Breast epithelium (tissue), 4 donors: Measurements from ENCODE around the gene TBC1D14. TPM values are rescaled to one million over a fixed set of nuclear protein-coding genes. Genes with fewer than 3 reads are reported as not detected.
A peak's percentile ranks its signal among the peaks of the same experiment; 100 is the strongest.

ENCODE experiments used
- DNase-seq, 2 donors: peaks; one replicate each; pipeline ENCODE4 v3.0.0-alpha.2; 2019; ENCODE audit warnings: low spot score in 2 of 2
- H3K27ac ChIP-seq, 2 donors: fragments of 200-600 bp; sonication (generic) in 1 of 2; one replicate each; pipeline ENCODE4 v1.5.1; 2016 to 2019; ENCODE audit warnings: mild to moderate bottlenecking in 1 of 2
- H3K27me3 ChIP-seq, 2 donors: fragments of 200-600 bp; sonication (generic) in 1 of 2; one replicate each; pipeline versions ENCODE4 v1.5.1 to v1.6.0; 2017 to 2019; ENCODE audit warnings: control low read depth in 1 of 2, mild to moderate bottlenecking in 1 of 2
- H3K36me3 ChIP-seq: fragments of 200-600 bp; one replicate; pipeline ENCODE4 v1.5.1; 2019
- H3K4me1 ChIP-seq, 2 donors: fragments of 200-600 bp; sonication (generic); one replicate each; pipeline ENCODE4 v1.5.1; 2016 to 2019; ENCODE audit warnings: control low read depth in 1 of 2
- H3K4me3 ChIP-seq, 3 donors: fragments of 200-600 bp; sonication (generic); 1 replicate in 2 of 3; 2 replicates in 1 of 3; pipeline ENCODE4 v1.5.1; 2016 to 2019; ENCODE audit warnings: mild to moderate bottlenecking in 3 of 3, moderate library complexity in 2 of 3
- H3K9me3 ChIP-seq, 2 donors: fragments of 200-600 bp; sonication (generic) in 1 of 2; one replicate each; pipeline ENCODE4 v1.5.1; 2016 to 2019; ENCODE audit warnings: control low read depth in 1 of 2
- POLR2A ChIP-seq: fragments of 450-650 bp; IDR thresholded peaks from one replicate; pipeline ENCODE4 v1.6.1; 2016; ENCODE audit warnings: antibody characterized with exemption, mild to moderate bottlenecking, moderate library complexity
- POLR2AphosphoS5 ChIP-seq, 3 donors: sonication (generic); formaldehyde crosslinking; IDR thresholded peaks; one replicate each; pipeline ENCODE4 v1.6.1; 2017; ENCODE audit warnings: antibody characterized with exemption in 3 of 3
- intact Hi-C: fragments of 100-400 bp; cut with DNase I; formaldehyde crosslinking; loops from one replicate; pipeline ENCODE4 v1.15.1; 2023; ENCODE audit warnings: low total_unique reads
- total RNA-seq, 3 donors: library from RNA; depleted of rRNA; stranded (reverse); fragments of >200 nt; gene quantifications; one replicate each; pipeline ENCODE4 v1.1.0, GENCODE V29; 2016
- TF ChIP-seq, protein P1 (sequence below), 3 donors: fragments of 450-650 bp; IDR thresholded peaks; one replicate each; pipeline ENCODE4 v1.5.1; 2016 to 2017; ENCODE audit warnings: antibody characterized with exemption in 3 of 3, mild to moderate bottlenecking in 3 of 3, moderate library complexity in 3 of 3

Gene TBC1D14
- total RNA-seq, 3 donors from 2014 or later = 48.5 to 57.3 (median 48.7) TPM

DNA sequence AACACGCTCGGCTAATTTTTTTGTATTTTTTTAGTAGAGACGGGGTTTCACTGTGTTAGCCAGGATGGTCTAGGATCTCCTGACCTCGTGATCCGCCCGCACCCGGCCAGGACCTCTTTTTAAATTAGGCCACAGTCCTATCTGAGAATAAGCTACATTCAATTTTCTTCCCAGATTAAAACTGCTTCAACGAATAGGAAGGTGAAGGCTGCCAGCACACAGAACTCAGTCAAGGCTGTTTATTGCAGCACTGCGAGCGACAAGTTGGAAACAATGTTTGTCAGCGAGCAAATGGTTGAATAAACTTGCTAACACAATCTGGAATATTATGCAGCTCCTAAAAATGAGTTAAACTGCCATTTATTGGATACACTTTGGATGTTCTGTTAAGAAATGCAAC is 156.4 kb downstream of the TBC1D14 start:
- TF ChIP-seq, protein P1, sequence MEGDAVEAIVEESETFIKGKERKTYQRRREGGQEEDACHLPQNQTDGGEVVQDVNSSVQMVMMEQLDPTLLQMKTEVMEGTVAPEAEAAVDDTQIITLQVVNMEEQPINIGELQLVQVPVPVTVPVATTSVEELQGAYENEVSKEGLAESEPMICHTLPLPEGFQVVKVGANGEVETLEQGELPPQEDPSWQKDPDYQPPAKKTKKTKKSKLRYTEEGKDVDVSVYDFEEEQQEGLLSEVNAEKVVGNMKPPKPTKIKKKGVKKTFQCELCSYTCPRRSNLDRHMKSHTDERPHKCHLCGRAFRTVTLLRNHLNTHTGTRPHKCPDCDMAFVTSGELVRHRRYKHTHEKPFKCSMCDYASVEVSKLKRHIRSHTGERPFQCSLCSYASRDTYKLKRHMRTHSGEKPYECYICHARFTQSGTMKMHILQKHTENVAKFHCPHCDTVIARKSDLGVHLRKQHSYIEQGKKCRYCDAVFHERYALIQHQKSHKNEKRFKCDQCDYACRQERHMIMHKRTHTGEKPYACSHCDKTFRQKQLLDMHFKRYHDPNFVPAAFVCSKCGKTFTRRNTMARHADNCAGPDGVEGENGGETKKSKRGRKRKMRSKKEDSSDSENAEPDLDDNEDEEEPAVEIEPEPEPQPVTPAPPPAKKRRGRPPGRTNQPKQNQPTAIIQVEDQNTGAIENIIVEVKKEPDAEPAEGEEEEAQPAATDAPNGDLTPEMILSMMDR (IDR thresholded peaks at IDR 0.05) = no peak
- TF ChIP-seq POLR2A = no peak
- no peak for DNase-seq
- no peak overlapping the region for H3K27ac ChIP-seq
- no peaks in the 10 kb centered on the region for H3K27me3 ChIP-seq
- no peaks in the 10 kb centered on the region for H3K9me3 ChIP-seq
- peaks cover 0 to 11% of the 10 kb centered on the region in 2 donors for H3K4me1 ChIP-seq
- H3K4me3 ChIP-seq = no peak overlapping the region
- intact Hi-C loops = no loop called here
- H3K36me3 ChIP-seq = no peaks in the 10 kb centered on the region

DNA sequence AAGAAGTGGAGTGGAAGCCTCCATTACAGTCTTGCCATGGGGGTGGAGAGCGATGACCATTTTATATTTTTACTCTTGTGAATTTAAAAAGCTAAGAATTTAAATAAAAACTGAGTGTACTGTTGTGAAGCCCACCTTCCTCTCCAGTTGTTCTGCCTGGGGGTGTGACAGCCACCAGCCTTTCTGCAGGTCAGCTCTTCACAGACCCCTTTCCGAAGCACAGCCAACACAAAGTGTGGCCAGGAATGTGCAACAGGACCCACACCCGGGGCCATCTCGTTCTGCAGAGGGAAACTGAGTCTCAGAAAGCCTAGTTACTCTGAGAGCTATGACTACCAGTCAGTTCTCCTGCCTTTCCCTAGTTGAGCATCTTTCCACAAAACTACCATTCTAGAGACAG is 156.9 kb downstream of the TBC1D14 start:
- H3K4me3 ChIP-seq = peak overlapping the region in 2 of 3 donors; percentile 84 to 99
- no peaks in the 10 kb centered on the region for H3K9me3 ChIP-seq
- no peaks in the 10 kb centered on the region for H3K27me3 ChIP-seq
- H3K36me3 ChIP-seq = no peaks in the 10 kb centered on the region
- H3K4me1 ChIP-seq = peaks cover 0 to 11% of the 10 kb centered on the region in 2 donors
- intact Hi-C loops = no loop called here
- TF ChIP-seq POLR2A (no peak), POLR2AphosphoS5 (IDR thresholded peaks at IDR 0.05) (no peak)
- TF ChIP-seq, protein P1 (IDR thresholded peaks at IDR 0.05) = no peak
- H3K27ac ChIP-seq = no peak overlapping the region
- no peak for DNase-seq

DNA sequence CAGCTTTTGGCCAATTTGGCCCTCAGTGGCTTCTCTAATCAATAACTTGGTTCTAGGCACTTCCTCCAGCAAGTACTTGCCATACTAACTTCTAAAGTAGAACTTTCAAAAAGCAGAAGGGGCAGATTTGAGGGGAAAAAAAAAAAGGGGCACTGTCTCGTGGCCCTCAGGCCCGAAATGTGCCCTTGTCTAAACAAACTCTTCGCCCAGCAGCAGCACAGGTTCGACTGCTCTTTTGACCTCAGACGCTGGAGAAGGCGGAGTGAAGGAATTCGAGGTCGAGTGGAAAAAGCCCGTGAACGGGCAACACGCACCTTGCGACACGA is 157.5 kb downstream of the TBC1D14 start:
- Histone ChIP-seq H3K4me3 (peak overlapping the region; percentile 84 to 99 (median 95)), H3K27me3 (no peaks in the 10 kb centered on the region), H3K36me3 (no peaks in the 10 kb centered on the region), H3K27ac (peak overlapping the region; percentile 89), H3K4me1 (peaks cover 0 to 11% of the 10 kb centered on the region in 2 donors), H3K9me3 (no peaks in the 10 kb centered on the region)
- TF ChIP-seq, protein P1 (IDR thresholded peaks at IDR 0.05) = no peak
- TF ChIP-seq POLR2A (no peak), POLR2AphosphoS5 (IDR thresholded peaks at IDR 0.05) (no peak)
- intact Hi-C loops = no loop called here
- DNase-seq = no peak

DNA sequence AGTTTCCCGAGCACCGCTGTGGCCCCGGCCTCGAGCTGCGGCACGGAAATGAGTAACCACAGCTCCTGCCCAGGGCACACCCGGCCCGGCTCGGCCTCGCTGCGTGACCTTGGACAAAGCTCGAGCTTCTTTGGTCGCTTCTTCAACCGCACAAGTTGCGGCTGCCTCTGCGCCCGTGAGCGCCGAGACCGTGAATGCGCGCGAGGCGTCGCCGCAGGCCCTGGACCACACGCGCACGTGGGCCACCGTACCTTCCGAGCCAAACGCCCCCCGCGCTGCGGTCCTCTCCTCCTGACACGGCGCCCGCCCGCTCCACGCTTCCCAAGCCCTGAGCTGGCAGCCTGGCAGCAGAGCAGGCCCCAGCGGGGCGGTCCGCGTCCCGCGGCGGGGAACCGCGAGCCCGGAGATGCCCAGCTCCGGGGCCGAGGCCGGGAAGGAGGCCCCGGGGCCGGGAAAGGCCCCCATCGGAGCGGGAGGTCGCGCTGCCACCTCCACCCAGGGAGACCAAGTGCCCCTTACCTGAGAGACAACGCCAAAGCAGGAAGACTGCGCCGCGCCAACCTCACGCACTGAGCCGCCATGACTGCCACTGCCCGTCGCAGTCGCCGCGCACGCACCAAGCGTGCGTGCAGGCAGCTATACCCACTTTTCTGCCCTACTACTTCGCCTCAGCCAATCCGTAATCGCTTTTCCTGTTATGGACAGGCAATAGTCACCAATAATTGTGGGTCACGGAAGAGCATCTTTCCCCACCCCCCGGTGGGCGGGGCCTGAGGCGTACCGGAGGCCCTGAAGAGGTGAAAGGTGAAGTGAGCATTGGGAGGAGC is 158.0 kb downstream of the TBC1D14 start, which contains the start of gene GRPEL1:
Gene GRPEL1, minus strand, starts transcription at position 613 of the 827 bp plus-strand sequence. Its CDS starts 32 bp downstream, at position 581.
- intact Hi-C loops = no loop called here
- peak within 1 kb of the TSS; percentile 89 for H3K27ac ChIP-seq
- no peaks in the 10 kb centered on the region for H3K27me3 ChIP-seq
- H3K4me3 ChIP-seq = peak within 1 kb of the TSS; percentile 84 to 99 (median 95)
- TF ChIP-seq POLR2AphosphoS5 (IDR thresholded peaks at IDR 0.05) (peak; percentile 92 to 95 (median 94)), POLR2A (peak; percentile 85)
- TF ChIP-seq, protein P1 (IDR thresholded peaks at IDR 0.05) = no peak
- peak in 1 of 2 donors; percentile 100 for DNase-seq
- H3K4me1 ChIP-seq = peaks cover 0 to 11% of the 10 kb centered on the region in 2 donors
- no peaks in the 10 kb centered on the region for H3K36me3 ChIP-seq
- no peaks in the 10 kb centered on the region for H3K9me3 ChIP-seq

DNA sequence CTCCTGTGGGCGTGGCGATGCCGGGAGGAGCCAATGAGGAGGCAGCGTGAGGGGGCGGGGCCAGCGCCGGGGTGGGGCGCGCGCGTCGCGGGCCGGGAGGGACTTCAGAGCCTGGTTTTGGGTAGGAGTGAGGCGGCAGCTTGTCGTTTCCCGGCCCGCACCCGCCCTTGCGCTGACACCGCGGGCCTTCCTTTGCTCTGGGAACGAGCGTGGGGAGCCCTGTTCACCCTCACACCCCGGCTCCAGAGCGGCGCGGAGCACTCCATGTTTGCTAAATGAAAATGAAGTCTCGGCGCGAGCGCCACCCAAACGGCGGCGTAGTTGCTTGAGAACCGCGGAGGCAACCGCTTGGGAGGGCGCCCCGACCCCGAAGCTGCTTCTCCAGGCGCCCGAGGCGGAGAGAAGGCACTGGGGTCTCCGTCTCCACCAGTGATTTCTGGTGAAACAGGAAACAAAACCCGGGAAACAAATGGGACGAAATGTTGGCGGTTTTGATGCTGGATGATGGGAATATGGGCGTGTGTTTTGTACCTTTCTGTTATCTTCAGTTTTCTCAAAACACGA is 158.7 kb downstream of the TBC1D14 start:
- Histone ChIP-seq H3K4me1 (peaks cover 0 to 11% of the 10 kb centered on the region in 2 donors), H3K9me3 (no peaks in the 10 kb centered on the region), H3K4me3 (peak overlapping the region; percentile 84 to 99 (median 95)), H3K27me3 (no peaks in the 10 kb centered on the region), H3K36me3 (no peaks in the 10 kb centered on the region), H3K27ac (peak overlapping the region; percentile 89)
- intact Hi-C loops = no loop called here
- TF ChIP-seq POLR2AphosphoS5 (IDR thresholded peaks at IDR 0.05) (no peak), POLR2A (no peak)
- peak in 1 of 2 donors; percentile 99 for DNase-seq
